Hepatocyte (in vitro differentiated cells): ENCODE results near the gene PMS1. TPM values are rescaled to one million over a fixed set of nuclear protein-coding genes. Genes with fewer than 3 reads are reported as not detected.

Source experiments
- DNase-seq: peaks from one replicate; pipeline ENCODE4 v3.0.0-alpha.2; 2016; ENCODE audit warnings: low spot score
- H2AFZ ChIP-seq: fragments of 200-600 bp; sonication (generic); 2 replicates; pipeline ENCODE4 v1.6.0; 2016; ENCODE audit warnings: antibody characterized with exemption, mild to moderate bottlenecking
- H3K27ac ChIP-seq: fragments of 200-600 bp; sonication (generic); 2 replicates; pipeline ENCODE4 v1.5.1; 2016; ENCODE audit warnings: mild to moderate bottlenecking
- H3K27me3 ChIP-seq: fragments of 200-600 bp; sonication (generic); 2 replicates; pipeline ENCODE4 v1.6.1; 2016
- H3K36me3 ChIP-seq: fragments of 200-600 bp; sonication (generic); replicated peaks from 2 replicates; pipeline ENCODE4 v1.5.1; 2016; ENCODE audit warnings: low read depth; ENCODE audit not compliant: insufficient read depth
- H3K4me1 ChIP-seq: fragments of 200-600 bp; sonication (generic); 2 replicates; pipeline ENCODE4 v1.5.1; 2016; ENCODE audit warnings: mild to moderate bottlenecking, moderate library complexity; ENCODE audit not compliant: insufficient read depth
- H3K4me2 ChIP-seq: fragments of 200-600 bp; sonication (generic); 2 replicates; pipeline ENCODE4 v1.6.0; 2016
- H3K4me3 ChIP-seq: fragments of 200-600 bp; sonication (generic); 2 replicates; pipeline ENCODE4 v1.5.1; 2016; ENCODE audit warnings: mild to moderate bottlenecking
- H3K79me2 ChIP-seq: fragments of 200-600 bp; sonication (generic); 2 replicates; pipeline ENCODE4 v1.6.0; 2017; ENCODE audit warnings: mild to moderate bottlenecking
- H3K9me2 ChIP-seq: fragments of 200-600 bp; sonication (generic); replicated peaks from 2 replicates; pipeline ENCODE4 v1.6.0; 2017; ENCODE audit warnings: mild to moderate bottlenecking; ENCODE audit not compliant: insufficient read depth
- H3K9me3 ChIP-seq: fragments of 200-600 bp; sonication (generic); 2 replicates; pipeline ENCODE4 v1.5.1; 2016; ENCODE audit warnings: low read depth, mild to moderate bottlenecking
- H4K20me1 ChIP-seq: fragments of 200-600 bp; sonication (generic); 2 replicates; pipeline ENCODE4 v1.6.0; 2016; ENCODE audit warnings: mild to moderate bottlenecking; ENCODE audit not compliant: insufficient read depth, poor library complexity, severe bottlenecking
- EZH2 ChIP-seq: fragments of 200-600 bp; sonication (generic); IDR thresholded peaks from 2 replicates; pipeline ENCODE4 v1.6.1; 2016; ENCODE audit warnings: antibody characterized with exemption, mild to moderate bottlenecking, borderline replicate concordance
- EZH2phosphoT487 ChIP-seq: fragments of 200-600 bp; sonication (generic); IDR thresholded peaks from one replicate; pipeline ENCODE4 v1.6.1; 2018; ENCODE audit warnings: antibody characterized with exemption, mild to moderate bottlenecking, low read depth, moderate library complexity; ENCODE audit not compliant: unreplicated experiment, severe bottlenecking
- WGBS: methylation state at CpG from one replicate; pipeline ENCODE4 v1.1.6; 2016; ENCODE audit warnings: low lambda C conversion rate; ENCODE audit errors: missing lambda C conversion rate; 5-methylcytosine and 5-hydroxymethylcytosine counted together
- polyA plus RNA-seq: library from polyadenylated mRNA; unstranded; fragments of >200 nt; fragmentation: Nextera tagmentation; extraction: Ambion mirVana; gene quantifications from 2 replicates; pipeline ENCODE4 v1.2.1, GENCODE V29; 2016
- total RNA-seq: library from RNA; depleted of rRNA; stranded (reverse); fragments of >200 nt; gene quantifications from 2 replicates; pipeline ENCODE4 v1.2.3, GENCODE V29; 2014
- TF ChIP-seq, protein P1 (sequence below): fragments of 200-600 bp; sonication (generic); IDR thresholded peaks from 2 replicates; pipeline ENCODE4 v1.5.1; 2016; ENCODE audit warnings: antibody characterized with exemption, mild to moderate bottlenecking; ENCODE audit not compliant: poor library complexity

PMS1 gene
- total and polyA plus RNA-seq, 2 experiments from 2014 or later: 13.1 to 14.6 TPM

DNA sequence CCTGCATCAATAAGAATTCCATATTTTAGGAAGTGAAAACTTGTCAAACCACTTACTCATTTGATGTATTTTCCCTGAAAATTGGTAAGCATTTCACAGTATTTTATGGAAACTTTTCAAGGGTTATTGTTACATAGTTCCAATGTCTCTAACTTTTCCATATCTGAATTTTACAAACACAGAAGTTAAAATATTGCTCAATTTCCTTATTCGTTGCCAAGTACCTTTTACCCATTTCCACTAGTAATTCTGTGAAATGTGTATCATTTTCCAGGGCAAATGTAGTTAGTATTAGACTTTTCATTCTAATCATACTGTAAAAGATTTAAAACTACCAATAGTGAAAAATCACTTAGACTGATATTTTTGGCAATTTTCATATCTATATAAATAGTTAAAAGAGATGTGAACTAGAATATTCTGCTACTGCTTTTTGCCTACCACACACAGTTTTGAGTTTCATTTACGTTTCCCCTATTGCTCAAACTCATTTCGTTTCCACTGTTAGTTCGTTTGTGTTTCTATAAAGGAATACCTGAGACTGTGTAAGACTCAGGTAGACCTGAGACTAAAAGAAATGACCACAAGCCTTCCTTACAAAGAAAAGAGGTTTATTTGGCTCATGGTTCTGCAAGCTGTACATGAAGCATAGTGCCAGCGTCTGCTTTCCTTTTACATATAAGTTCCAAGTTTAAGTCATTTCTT, 86.3 kb downstream of the PMS1 start:
- Histone ChIP-seq H3K36me3 (no peaks in the 10 kb centered on the region), H3K27ac (no peak overlapping the region), H3K4me1 (no peaks in the 10 kb centered on the region), H3K9me2 (no peaks in the 10 kb centered on the region), H3K79me2 (no peaks in the 10 kb centered on the region), H3K4me2 (no peak overlapping the region), H3K4me3 (no peak overlapping the region), H4K20me1 (no peaks in the 10 kb centered on the region), H2AFZ (no peak overlapping the region), H3K27me3 (no peaks in the 10 kb centered on the region), H3K9me3 (no peaks in the 10 kb centered on the region)
- TF ChIP-seq, protein P1, sequence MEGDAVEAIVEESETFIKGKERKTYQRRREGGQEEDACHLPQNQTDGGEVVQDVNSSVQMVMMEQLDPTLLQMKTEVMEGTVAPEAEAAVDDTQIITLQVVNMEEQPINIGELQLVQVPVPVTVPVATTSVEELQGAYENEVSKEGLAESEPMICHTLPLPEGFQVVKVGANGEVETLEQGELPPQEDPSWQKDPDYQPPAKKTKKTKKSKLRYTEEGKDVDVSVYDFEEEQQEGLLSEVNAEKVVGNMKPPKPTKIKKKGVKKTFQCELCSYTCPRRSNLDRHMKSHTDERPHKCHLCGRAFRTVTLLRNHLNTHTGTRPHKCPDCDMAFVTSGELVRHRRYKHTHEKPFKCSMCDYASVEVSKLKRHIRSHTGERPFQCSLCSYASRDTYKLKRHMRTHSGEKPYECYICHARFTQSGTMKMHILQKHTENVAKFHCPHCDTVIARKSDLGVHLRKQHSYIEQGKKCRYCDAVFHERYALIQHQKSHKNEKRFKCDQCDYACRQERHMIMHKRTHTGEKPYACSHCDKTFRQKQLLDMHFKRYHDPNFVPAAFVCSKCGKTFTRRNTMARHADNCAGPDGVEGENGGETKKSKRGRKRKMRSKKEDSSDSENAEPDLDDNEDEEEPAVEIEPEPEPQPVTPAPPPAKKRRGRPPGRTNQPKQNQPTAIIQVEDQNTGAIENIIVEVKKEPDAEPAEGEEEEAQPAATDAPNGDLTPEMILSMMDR: no peak
- TF ChIP-seq EZH2 (no peak), EZH2phosphoT487 (no peak)
- DNase-seq: no peak
- 94% methylated on average over 5 of the region's 5 CpGs for WGBS

DNA sequence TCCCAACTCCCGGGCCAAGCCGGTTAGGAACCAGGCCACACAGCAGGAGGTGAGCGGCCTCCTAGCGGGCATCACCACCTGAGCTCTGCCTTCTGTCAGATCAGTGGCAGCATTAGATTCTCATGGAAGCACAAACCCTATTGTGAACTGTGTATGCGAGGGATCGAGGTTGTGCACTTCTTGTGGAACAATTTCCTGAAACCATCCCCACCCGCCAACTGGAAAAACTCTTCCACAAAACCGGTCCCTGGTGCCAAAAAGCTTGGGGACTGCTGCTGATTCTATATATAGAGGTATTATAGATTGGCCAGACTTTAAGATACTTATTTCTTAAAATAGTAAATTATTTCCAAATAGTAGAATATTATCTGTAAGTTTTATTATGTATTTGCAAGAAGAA, 89.4 kb downstream of the PMS1 start:
- Histone ChIP-seq H3K27me3 (no peaks in the 10 kb centered on the region), H3K79me2 (no peaks in the 10 kb centered on the region), H3K9me2 (no peaks in the 10 kb centered on the region), H3K4me2 (no peak overlapping the region), H2AFZ (no peak overlapping the region), H3K27ac (no peak overlapping the region), H3K4me3 (no peak overlapping the region), H3K9me3 (no peaks in the 10 kb centered on the region), H3K36me3 (no peaks in the 10 kb centered on the region), H3K4me1 (no peaks in the 10 kb centered on the region), H4K20me1 (no peaks in the 10 kb centered on the region)
- TF ChIP-seq EZH2phosphoT487 (no peak), EZH2 (no peak)
- TF ChIP-seq, protein P1: no peak
- no peak for DNase-seq
- WGBS: 93% methylated on average over 8 of the region's 8 CpGs

DNA sequence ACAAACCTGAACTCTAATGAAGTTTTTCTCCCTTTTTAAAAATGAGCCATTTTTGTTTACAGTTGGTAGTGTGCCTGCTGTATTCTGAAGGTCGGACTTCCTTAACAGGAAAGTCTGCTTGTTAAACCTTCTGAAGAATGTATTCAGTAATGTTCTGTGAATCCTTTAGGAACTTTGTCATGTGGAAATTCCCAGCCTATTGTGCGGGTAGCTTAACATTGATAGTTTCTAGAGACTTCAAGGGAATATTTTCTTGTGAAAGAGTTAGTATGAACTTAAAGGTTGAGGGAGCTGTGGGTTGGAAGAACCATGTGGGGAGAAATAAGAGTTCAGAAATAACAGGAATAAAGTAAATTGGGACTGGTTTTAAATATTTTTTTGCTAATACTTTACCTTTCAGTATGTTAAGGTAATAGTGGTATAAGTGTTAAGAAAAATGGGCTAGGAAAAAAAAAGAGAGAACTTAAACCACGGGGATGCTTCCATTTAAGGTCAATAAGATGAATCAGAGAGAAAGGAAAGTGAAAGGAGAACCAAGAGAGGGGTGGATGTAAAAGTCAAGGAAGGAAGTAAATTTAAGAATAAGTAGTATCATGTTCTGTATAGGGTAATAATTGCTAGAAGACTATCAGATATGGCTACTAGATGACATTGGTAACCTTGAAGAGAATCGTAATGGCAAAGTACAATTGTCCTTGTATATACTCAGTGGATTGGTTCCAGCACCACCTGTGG, 90.5 kb downstream of the PMS1 start:
- DNase-seq: no peak
- no peak for TF ChIP-seq EZH2phosphoT487
- no peak for TF ChIP-seq EZH2
- TF ChIP-seq, protein P1: no peak
- H3K4me1 ChIP-seq: no peaks in the 10 kb centered on the region
- no peak overlapping the region for H3K27ac ChIP-seq
- H3K4me3 ChIP-seq: no peak overlapping the region
- no peak overlapping the region for H3K4me2 ChIP-seq
- H3K9me2 ChIP-seq: no peaks in the 10 kb centered on the region
- H2AFZ ChIP-seq: no peak overlapping the region
- no peaks in the 10 kb centered on the region for H3K9me3 ChIP-seq
- H3K27me3 ChIP-seq: no peaks in the 10 kb centered on the region
- no peaks in the 10 kb centered on the region for H3K36me3 ChIP-seq
- 91% methylated on average over 4 of the region's 4 CpGs for WGBS
- no peaks in the 10 kb centered on the region for H4K20me1 ChIP-seq
- no peaks in the 10 kb centered on the region for H3K79me2 ChIP-seq
